Stimulated activated CD4-positive, alpha-beta T cell treated with anti-CD3 and anti-CD28 coated beads, Interleukin-15, amount 100 ng/mL, for 24 hours (primary cell): ENCODE measurements around the gene HOXC13.

Source experiments
- DNase-seq: peaks from one replicate; pipeline ENCODE4 v3.0.0-alpha.2; 2020

HOXC13 gene

DNA sequence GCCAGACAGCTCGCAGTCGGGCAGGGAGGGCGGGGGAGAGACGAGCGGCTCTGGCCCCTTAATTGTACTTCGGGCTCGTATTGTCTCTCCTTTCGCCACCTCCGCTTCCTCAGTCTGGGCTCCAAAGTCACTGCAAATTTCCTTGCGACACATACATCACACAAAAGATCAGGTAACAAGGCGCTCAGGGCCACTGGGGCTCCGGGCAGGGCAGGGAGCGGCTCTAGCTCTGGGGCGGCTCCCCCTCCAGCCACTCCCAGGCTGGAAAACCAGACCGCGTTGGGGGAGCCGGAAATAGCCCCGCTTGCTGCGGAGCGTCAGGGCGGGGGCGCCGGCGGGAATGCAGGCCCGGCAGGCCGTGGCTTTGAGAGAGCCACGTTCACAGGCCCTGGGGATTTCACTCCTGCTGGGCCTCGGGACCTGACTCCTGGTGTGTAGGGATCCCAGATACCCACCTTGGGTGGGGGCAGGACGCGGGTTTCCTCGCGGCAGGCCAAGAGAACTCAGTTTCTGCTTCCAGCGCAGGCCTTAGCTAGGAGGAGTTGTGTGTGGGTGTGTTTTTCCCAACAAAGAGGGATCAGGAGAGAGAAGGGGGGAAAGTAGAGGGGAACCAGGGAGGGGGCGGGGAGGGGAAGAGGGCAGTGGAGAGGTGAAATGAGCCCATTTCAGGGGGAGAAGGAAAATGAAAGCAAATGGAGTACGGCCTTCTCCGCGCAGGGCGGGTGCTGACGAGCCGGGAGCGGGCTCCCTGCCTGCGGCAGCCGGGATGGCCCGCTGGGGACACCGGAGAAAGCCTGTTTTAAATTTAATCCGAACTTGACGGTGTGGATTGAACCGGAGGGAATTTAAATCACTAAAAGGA is 57.0 kb downstream of the HOXC13 start:
- no peak for DNase-seq
